WTC11 (cell line): Measurements from ENCODE around the gene RABAC1. TPM values are rescaled to one million over a fixed set of nuclear protein-coding genes. Genes with fewer than 3 reads are reported as not detected.

ENCODE experiments used
- ATAC-seq: fragments of 200-7000 bp; cut with Tn5 transposase; 2 replicates; pipeline ENCODE4 v1.10.0; 2021; ENCODE audit warnings: mild to moderate bottlenecking, moderate library complexity
- CTCF ChIA-PET: fragments of 300-600 bp; sonication (Branson Sonifier 250); formaldehyde crosslinking; loops from one replicate; lab custom pipeline; 2021; ENCODE audit warnings: antibody characterized with exemption; lab: Charles Lee
- POLR2A ChIA-PET: fragments of 350-600 bp; sonication (Branson Sonifier 250); formaldehyde crosslinking; loops from one replicate; lab custom pipeline; 2021; ENCODE audit warnings: antibody characterized with exemption; lab: Charles Lee
- DNase-seq: peaks from one replicate; pipeline ENCODE4 v3.0.0; 2021; ENCODE audit warnings: low spot score
- H3K27ac Mint-ChIP-seq: 2 replicates; pipeline ENCODE4 v1.8.0; 2021; ENCODE audit warnings: mixed read lengths
- H3K27me3 Mint-ChIP-seq: 2 replicates; pipeline ENCODE4 v1.8.0; 2021; ENCODE audit warnings: low read depth, mild to moderate bottlenecking, moderate library complexity, mixed read lengths
- H3K36me3 Mint-ChIP-seq: 2 replicates; pipeline ENCODE4 v1.8.0; 2021; ENCODE audit warnings: mixed read lengths
- H3K4me1 Mint-ChIP-seq: 2 replicates; pipeline ENCODE4 v1.8.0; 2022; ENCODE audit warnings: mixed read lengths
- H3K4me3 Mint-ChIP-seq: 2 replicates; pipeline ENCODE4 v1.8.0; 2021; ENCODE audit warnings: mild to moderate bottlenecking, moderate library complexity, mixed read lengths
- H3K9me3 Mint-ChIP-seq: 2 replicates; pipeline ENCODE4 v1.8.0; 2021; ENCODE audit warnings: mixed read lengths
- ATF6 ChIP-seq: sonication (generic); formaldehyde crosslinking; IDR thresholded peaks from 2 replicates; pipeline ENCODE4 v1.8.1; 2023; ENCODE audit warnings: mild to moderate bottlenecking, missing genetic modification reagents
- CREM ChIP-seq: sonication (generic); formaldehyde crosslinking; IDR thresholded peaks from 2 replicates; pipeline ENCODE4 v1.8.1; 2022; ENCODE audit warnings: mild to moderate bottlenecking, missing genetic modification reagents, moderate library complexity
- E2F1 ChIP-seq: sonication (generic); formaldehyde crosslinking; IDR thresholded peaks from 2 replicates; pipeline ENCODE4 v1.8.0; 2022; ENCODE audit warnings: mild to moderate bottlenecking, missing genetic modification reagents
- EMX1 ChIP-seq: fragments of 250-450 bp; sonication (Bioruptor Pico); IDR thresholded peaks from 2 replicates; pipeline ENCODE4 v1.8.0; 2021; ENCODE audit warnings: mild to moderate bottlenecking
- ERG ChIP-seq: fragments of 250-450 bp; sonication (Bioruptor Pico); IDR thresholded peaks from 2 replicates; pipeline ENCODE4 v1.8.0; 2021; ENCODE audit warnings: mild to moderate bottlenecking
- ESRRA ChIP-seq: sonication (generic); formaldehyde crosslinking; IDR thresholded peaks from 2 replicates; pipeline ENCODE4 v1.8.1; 2022; ENCODE audit warnings: mild to moderate bottlenecking, missing genetic modification reagents, borderline replicate concordance
- FOXK1 ChIP-seq: sonication (generic); formaldehyde crosslinking; IDR thresholded peaks from 2 replicates; pipeline ENCODE4 v1.8.0; 2022; ENCODE audit warnings: mild to moderate bottlenecking, moderate library complexity, missing genetic modification reagents
- FOXP1 ChIP-seq: sonication (generic); formaldehyde crosslinking; IDR thresholded peaks from 2 replicates; pipeline ENCODE4 v1.8.0; 2022; ENCODE audit warnings: missing genetic modification reagents, mild to moderate bottlenecking, moderate library complexity, borderline replicate concordance
- PRDM15 ChIP-seq: sonication (generic); formaldehyde crosslinking; IDR thresholded peaks from 2 replicates; pipeline ENCODE4 v1.8.0; 2022; ENCODE audit warnings: missing genetic modification reagents
- SP1 ChIP-seq: sonication (generic); formaldehyde crosslinking; conservative IDR thresholded peaks from 2 replicates; pipeline ENCODE4 v1.8.1; 2022; ENCODE audit warnings: missing genetic modification reagents
- TCF7 ChIP-seq: sonication (generic); formaldehyde crosslinking; IDR thresholded peaks from 2 replicates; pipeline ENCODE4 v1.8.0; 2022; ENCODE audit warnings: mild to moderate bottlenecking, low read depth, missing genetic modification reagents, moderate library complexity
- USF2 ChIP-seq: sonication (generic); formaldehyde crosslinking; IDR thresholded peaks from 2 replicates; pipeline ENCODE4 v1.8.1; 2023; ENCODE audit warnings: mild to moderate bottlenecking, missing genetic modification reagents, moderate library complexity
- ZBTB21 ChIP-seq: sonication (generic); formaldehyde crosslinking; IDR thresholded peaks from 2 replicates; pipeline ENCODE4 v1.8.1; 2023; ENCODE audit warnings: mild to moderate bottlenecking, missing genetic modification reagents, borderline replicate concordance
- ZNF232 ChIP-seq: sonication (generic); formaldehyde crosslinking; IDR thresholded peaks from 2 replicates; pipeline ENCODE4 v1.8.0; 2022; ENCODE audit warnings: mild to moderate bottlenecking, missing genetic modification reagents
- ZNF263 ChIP-seq: sonication (generic); formaldehyde crosslinking; IDR thresholded peaks from 2 replicates; pipeline ENCODE4 v1.8.1; 2022; ENCODE audit warnings: low read depth, mild to moderate bottlenecking, moderate library complexity, missing genetic modification reagents
- ZNF281 ChIP-seq: sonication (generic); formaldehyde crosslinking; IDR thresholded peaks from 2 replicates; pipeline ENCODE4 v1.8.0; 2023; ENCODE audit warnings: mild to moderate bottlenecking, missing genetic modification reagents
- total RNA-seq: library from RNA; stranded (reverse); gene quantifications from 3 replicates; pipeline ENCODE4 v1.2.3, GENCODE V29; 2021

Gene RABAC1
- total RNA-seq, 1 experiment from 2014 or later: 159 TPM

GRCh38 chr19:41974652-41975051 lies 15.5 kb upstream of the RABAC1 start (continued):
- TF ChIP-seq ATF6 (CRISPR knock-in tag) (no peak), SP1 (CRISPR knock-in tag) (no peak), E2F1 (CRISPR knock-in tag) (no peak)

GRCh38 chr19:41971363-41971762 lies 12.2 kb upstream of the RABAC1 start:
- H3K4me1 Mint-ChIP-seq: no peaks in the 10 kb centered on the region
- POLR2A ChIA-PET: no interaction called here
- DNase-seq: no peak
- H3K27me3 Mint-ChIP-seq: no peaks in the 10 kb centered on the region
- no peak overlapping the region for H3K4me3 Mint-ChIP-seq
- no peak overlapping the region for H3K27ac Mint-ChIP-seq
- TF ChIP-seq ZNF232 (CRISPR knock-in tag): no peak
- no peak for TF ChIP-seq ZBTB21
- TF ChIP-seq ZNF263: no peak
- TF ChIP-seq ERG (CRISPR knock-in tag): no peak
- no peak for TF ChIP-seq USF2 (CRISPR knock-in tag)
- TF ChIP-seq PRDM15: no peak
- no peak for TF ChIP-seq TCF7
- no peak for TF ChIP-seq ESRRA (CRISPR knock-in tag)
- TF ChIP-seq ZNF281 (CRISPR knock-in tag): no peak
- no peak for TF ChIP-seq CREM (CRISPR knock-in tag)
- no peak for TF ChIP-seq FOXP1
- TF ChIP-seq FOXK1: no peak
- TF ChIP-seq EMX1: no peak
- peaks cover 8% of the 10 kb centered on the region for H3K36me3 Mint-ChIP-seq
- CTCF ChIA-PET: no interaction called here
- no peak for ATAC-seq
- H3K9me3 Mint-ChIP-seq: no peaks in the 10 kb centered on the region
